ENCODE data around the gene FOXD2.

Gene FOXD2

GRCh38 chr1:47417170-47418044 is 20.4 kb upstream of the FOXD2 start:
- no peak for DNase-seq

GRCh38 chr1:47418122-47418521 is 19.7 kb upstream of the FOXD2 start:
- no peak for DNase-seq

- DNase-seq = no peak
Measured at GRCh38 chr1:47418681-47419325, 19.0 kb upstream of the FOXD2 start.

DNA sequence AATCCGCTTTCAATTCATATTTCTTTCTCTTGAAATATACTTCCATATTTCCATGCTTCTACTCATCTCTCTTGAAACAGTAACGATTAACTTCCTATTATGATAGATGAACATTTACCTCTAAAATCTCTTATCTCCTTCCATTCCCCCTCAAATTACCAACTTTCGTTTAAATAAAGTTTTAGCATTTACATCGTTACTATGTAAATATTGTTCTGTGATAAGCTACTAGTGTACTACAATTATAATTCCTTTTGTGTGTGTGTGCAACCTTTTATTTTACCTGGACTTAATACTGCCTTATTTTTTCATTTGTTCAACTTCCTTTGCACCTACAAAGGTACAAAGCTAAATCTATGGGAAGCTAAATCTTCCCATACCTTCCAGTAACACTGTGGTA is 17.3 kb upstream of the FOXD2 start:
- DNase-seq = no peak

DNA sequence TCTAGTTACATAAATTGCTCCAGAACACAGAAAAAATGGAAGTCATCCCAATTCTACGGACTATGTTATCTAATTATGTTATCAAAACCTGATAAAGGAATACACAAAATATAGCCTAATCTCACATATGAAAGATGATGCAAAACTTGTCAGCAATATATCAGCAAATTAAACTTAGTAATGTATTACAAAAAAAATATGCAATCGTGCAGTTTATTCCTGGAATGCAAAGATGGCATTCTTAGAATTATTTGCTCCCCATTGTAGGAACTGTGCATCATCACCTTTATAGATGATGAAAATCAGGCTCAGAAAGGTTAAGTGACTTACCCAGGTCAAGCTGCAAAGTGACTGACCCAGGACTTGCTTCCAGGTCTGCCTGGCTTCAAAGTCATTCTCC is 14.0 kb upstream of the FOXD2 start:
- no peak for DNase-seq

GRCh38 chr1:47424336-47424982 is 13.4 kb upstream of the FOXD2 start:
- no peak for DNase-seq

- DNase-seq = no peak
Measured at GRCh38 chr1:47431534-47431933, 6.3 kb upstream of the FOXD2 start.

- DNase-seq = peak; percentile 58
Measured at GRCh38 chr1:47432071-47433036, 5.5 kb upstream of the FOXD2 start.

- no peak for DNase-seq
Measured at GRCh38 chr1:47433037-47433421, 4.8 kb upstream of the FOXD2 start.

DNA sequence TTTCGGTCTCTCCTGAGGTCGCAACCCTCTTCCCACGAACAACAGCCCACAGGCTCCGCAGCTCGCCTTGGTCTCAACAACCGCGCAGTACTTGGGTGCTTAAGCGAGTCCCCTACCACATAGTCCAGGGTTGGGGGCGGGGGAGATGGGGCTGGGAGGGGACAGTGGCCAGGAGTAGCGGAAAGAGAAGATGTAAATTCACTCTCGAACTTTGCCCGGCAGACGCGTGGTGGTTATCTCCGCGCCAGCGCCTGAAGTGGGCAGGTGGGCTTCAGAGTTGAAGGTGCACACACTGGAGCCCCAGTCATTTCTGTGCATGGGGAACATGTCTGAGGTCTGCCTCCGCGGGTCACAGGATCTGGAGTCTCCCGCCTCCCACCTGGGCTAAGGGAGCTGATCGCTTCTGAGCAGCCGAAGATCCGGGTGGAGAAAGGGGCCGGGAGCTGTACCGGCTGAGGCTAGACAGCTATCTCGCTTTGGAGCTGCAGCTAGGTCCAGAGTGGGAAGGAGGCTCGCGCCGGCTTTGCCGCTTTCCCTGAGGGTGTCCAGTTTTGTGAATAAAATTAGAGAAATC is 4.3 kb upstream of the FOXD2 start:
- DNase-seq = no peak

- no peak for DNase-seq
Measured at GRCh38 chr1:47434051-47434842, 3.6 kb upstream of the FOXD2 start.

DNA sequence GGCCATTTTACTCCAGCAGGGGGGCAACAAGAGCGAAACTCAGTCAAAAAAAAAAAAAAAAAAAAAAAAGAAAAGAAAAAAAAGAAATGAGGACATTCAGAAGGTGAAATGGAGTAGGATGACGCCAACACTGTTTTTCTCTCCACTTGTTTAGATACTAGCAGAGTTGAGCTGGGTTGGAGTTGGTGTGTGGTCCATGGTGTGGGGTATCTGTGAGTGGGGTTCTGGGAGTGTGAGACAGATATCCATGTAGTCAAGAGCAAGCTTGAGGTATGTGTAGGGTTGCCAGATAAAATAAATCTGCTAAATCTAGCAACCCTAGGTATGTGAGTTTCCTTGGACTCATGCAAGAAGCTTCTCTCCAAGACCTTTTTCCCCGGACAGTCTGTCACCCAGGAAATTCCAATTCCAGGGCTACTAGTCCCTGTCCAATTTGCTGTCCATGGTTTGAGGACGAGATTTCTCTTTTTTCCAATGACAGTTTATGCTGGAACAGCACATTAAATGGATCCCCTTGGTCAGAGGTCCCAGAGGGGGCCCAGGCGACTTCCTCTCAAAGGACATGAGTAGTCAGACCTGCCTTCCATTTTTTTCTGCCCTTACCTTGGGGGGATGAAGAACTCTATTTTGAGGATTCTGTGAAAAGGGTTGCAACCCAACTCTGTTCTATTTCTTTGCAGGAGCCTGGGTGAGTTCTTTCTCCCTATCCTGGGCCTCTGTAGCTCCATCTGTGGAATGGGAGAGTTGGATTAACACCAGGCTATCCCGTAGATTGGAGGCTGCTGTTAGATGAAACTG is 2.1 kb upstream of the FOXD2 start:
- no peak for DNase-seq

- DNase-seq = peak; percentile 76
Measured at GRCh38 chr1:47436304-47436978, 1.4 kb upstream of the FOXD2 start.

GRCh38 chr1:47436979-47437446 is 831 bp upstream of the FOXD2 start:
- DNase-seq = no peak

DNA sequence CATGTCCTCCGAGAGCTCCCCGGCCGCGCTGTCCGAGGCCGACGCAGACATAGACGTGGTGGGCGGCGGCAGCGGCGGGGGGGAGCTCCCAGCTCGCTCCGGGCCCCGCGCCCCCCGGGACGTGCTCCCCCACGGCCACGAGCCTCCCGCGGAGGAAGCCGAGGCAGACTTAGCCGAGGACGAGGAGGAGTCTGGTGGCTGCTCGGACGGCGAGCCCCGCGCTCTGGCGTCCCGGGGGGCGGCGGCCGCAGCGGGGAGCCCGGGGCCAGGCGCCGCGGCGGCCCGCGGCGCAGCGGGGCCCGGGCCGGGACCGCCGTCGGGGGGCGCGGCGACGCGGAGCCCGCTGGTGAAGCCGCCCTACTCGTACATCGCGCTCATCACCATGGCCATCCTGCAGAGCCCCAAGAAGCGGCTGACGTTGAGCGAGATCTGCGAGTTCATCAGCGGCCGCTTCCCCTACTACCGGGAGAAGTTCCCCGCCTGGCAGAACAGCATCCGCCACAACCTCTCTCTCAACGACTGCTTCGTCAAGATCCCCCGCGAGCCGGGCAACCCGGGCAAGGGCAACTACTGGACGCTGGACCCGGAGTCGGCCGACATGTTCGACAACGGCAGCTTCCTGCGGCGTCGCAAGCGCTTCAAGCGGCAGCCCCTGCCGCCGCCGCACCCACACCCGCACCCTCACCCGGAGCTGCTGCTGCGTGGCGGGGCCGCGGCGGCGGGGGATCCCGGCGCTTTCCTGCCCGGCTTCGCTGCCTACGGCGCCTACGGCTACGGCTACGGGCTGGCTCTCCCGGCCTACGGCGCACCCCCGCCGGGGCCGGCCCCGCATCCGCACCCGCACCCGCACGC is 547 bp downstream of the FOXD2 start:
- DNase-seq = peak; percentile 19

GRCh38 chr1:47439017-47439818 is 1.4 kb downstream of the FOXD2 start:
- DNase-seq = no peak

GRCh38 chr1:47439819-47440598 is 2.2 kb downstream of the FOXD2 start:
- no peak for DNase-seq

Data from stimulated activated CD4-positive, alpha-beta T cell treated with anti-CD3 and anti-CD28 coated beads, Interleukin-1b, Interleukin-23, amount 100 ng/mL, for 48 hours (primary cell).